Astrocyte of the cerebellum (primary cell): ENCODE measurements around the gene CLEC18B.
"Not testable (repeated sequence)": the region's sequence is repeated elsewhere in the genome, so short reads cannot be mapped to it uniquely, and the experiment has no call there.

Experiments
- DNase-seq: peaks from one replicate; pipeline ENCODE4 v3.0.0-alpha.2; 2011; ENCODE audit warnings: low read depth
- H3K4me3 ChIP-seq: 2 replicates; pipeline ENCODE4 v1.5.1; 2011; ENCODE audit warnings: mild to moderate bottlenecking, low read depth, low read length, moderate library complexity
- CTCF ChIP-seq: IDR thresholded peaks from 2 replicates; pipeline ENCODE4 v1.5.1; 2012; ENCODE audit warnings: low read length, low read depth, moderate library complexity, mild to moderate bottlenecking; ENCODE audit errors: missing control alignments
- in situ Hi-C: cut with HindIII; loops from 2 replicates; pipeline ENCODE4 v1.10.0; 2017; ENCODE audit warnings: low sequenced_read_pairs

CLEC18B gene

GRCh38 chr16:74398212-74398895, 22.9 kb downstream of the CLEC18B start:
- DNase-seq, result not testable (repeated sequence)

GRCh38 chr16:74396521-74397017, 24.7 kb downstream of the CLEC18B start:
- DNase-seq, H3K4me3 ChIP-seq, in situ Hi-C loops: not testable (repeated sequence)

More at GRCh38 chr16:74398212-74398895, 22.9 kb downstream of the CLEC18B start:
- in situ Hi-C loops, H3K4me3 ChIP-seq: not testable (repeated sequence)

GRCh38 chr16:74394604-74395003, 26.7 kb downstream of the CLEC18B start:
- H3K4me3 ChIP-seq, DNase-seq, in situ Hi-C loops: not testable (repeated sequence)

- in situ Hi-C loops, H3K4me3 ChIP-seq, DNase-seq: not testable (repeated sequence)
Observed at GRCh38 chr16:74394131-74394530, 27.1 kb downstream of the CLEC18B start.

- in situ Hi-C loops, H3K4me3 ChIP-seq, DNase-seq: not testable (repeated sequence)
Observed at GRCh38 chr16:74391454-74392050, 29.7 kb downstream of the CLEC18B start.

GRCh38 chr16:74382339-74383034, 38.8 kb downstream of the CLEC18B start:
- DNase-seq, in situ Hi-C loops, H3K4me3 ChIP-seq: not testable (repeated sequence)

GRCh38 chr16:74373847-74374184, 47.5 kb downstream of the CLEC18B start:
- DNase-seq, H3K4me3 ChIP-seq, in situ Hi-C loops: not testable (repeated sequence)

GRCh38 chr16:74372953-74373846, 48.1 kb downstream of the CLEC18B start:
- in situ Hi-C loops, result no loop called here
- TF ChIP-seq CTCF, result no peak
- no peak for DNase-seq
- no peak overlapping the region for H3K4me3 ChIP-seq

GRCh38 chr16:74372369-74372768, 48.9 kb downstream of the CLEC18B start:
- no peak overlapping the region for H3K4me3 ChIP-seq
- in situ Hi-C loops, result no loop called here
- DNase-seq, result no peak
- TF ChIP-seq CTCF, result no peak

- in situ Hi-C loops, H3K4me3 ChIP-seq, DNase-seq: not testable (repeated sequence)
Observed at GRCh38 chr16:74370338-74371135, 50.7 kb downstream of the CLEC18B start.

- peak; percentile 79 for DNase-seq
- in situ Hi-C loops, result not testable (repeated sequence)
- peak overlapping the region; percentile 71 for H3K4me3 ChIP-seq
Observed at GRCh38 chr16:74368002-74368911, 53.0 kb downstream of the CLEC18B start.

GRCh38 chr16:74367469-74368001, 53.7 kb downstream of the CLEC18B start:
- in situ Hi-C loops, DNase-seq: not testable (repeated sequence)
- peak overlapping the region; percentile 71 for H3K4me3 ChIP-seq
